A549 (cell line): ENCODE results near the gene NKTR. TPM values are rescaled to one million over a fixed set of nuclear protein-coding genes. Genes with fewer than 3 reads are reported as not detected.

ENCODE experiments used
- ATAC-seq, 2 experiments: fragments of 200-7000 bp in 1 of 2; fragments of >200 bp in 1 of 2; cut with Nextera tagmentation in 1 of 2; cut with Tn5 transposase in 1 of 2; 3 replicates each; pipeline versions ENCODE4 v1.8.0 to v1.9.1; 2018 to 2020; ENCODE audit warnings: mild to moderate bottlenecking in 1 of 2, moderate library complexity in 1 of 2
- CTCF ChIA-PET: fragments of 300-600 bp; sonication (Branson Sonifier 250); formaldehyde crosslinking; extraction: SDS; loops from one replicate; lab custom pipeline; 2021; ENCODE audit warnings: antibody characterized with exemption, inconsistent platforms; lab: Yijun Ruan, JAX
- POLR2A ChIA-PET: fragments of 350-600 bp; formaldehyde crosslinking; extraction: SDS; loops from one replicate; lab custom pipeline; 2021; ENCODE audit warnings: antibody characterized with exemption, inconsistent platforms; lab: Yijun Ruan, JAX
- DNase-seq, 2 experiments: peaks; one replicate each; pipeline versions ENCODE4 v3.0.0 to v3.0.0-alpha.2; 2011 to 2016; ENCODE audit warnings: low read depth in 1 of 2, low spot score in 1 of 2
- FAIRE-seq: peaks from 2 replicates; lab custom pipeline; 2011; peaks lifted over from hg19 to GRCh38; lab: Jason Lieb, UNC
- H3K27ac ChIP-seq, 2 experiments: fragments of >200 bp; sonication (Bioruptor Twin); formaldehyde crosslinking; 3 replicates each; pipeline ENCODE4 v1.5.1; 2016 to 2017
- H3K4me1 ChIP-seq: fragments of >200 bp; sonication (Bioruptor Twin); formaldehyde crosslinking; 3 replicates; pipeline ENCODE4 v1.6.1; 2016
- H3K4me2 ChIP-seq: fragments of >200 bp; sonication (Bioruptor Twin); formaldehyde crosslinking; 3 replicates; pipeline ENCODE4 v1.6.1; 2016
- H3K4me3 ChIP-seq: fragments of >200 bp; sonication (Bioruptor Twin); formaldehyde crosslinking; 3 replicates; pipeline ENCODE4 v1.5.1; 2016
- H3K9me3 ChIP-seq: fragments of >200 bp; sonication (Bioruptor Twin); formaldehyde crosslinking; 3 replicates; pipeline ENCODE4 v1.6.1; 2016
- CBX8 ChIP-seq: fragments of 200-600 bp; sonication (generic); IDR thresholded peaks from 2 replicates; pipeline ENCODE4 v1.6.1; 2016
- CHD4 ChIP-seq: fragments of 200-600 bp; sonication (generic); IDR thresholded peaks from 2 replicates; pipeline ENCODE4 v1.6.1; 2016; ENCODE audit warnings: antibody characterized with exemption, mild to moderate bottlenecking, borderline replicate concordance
- E2F6 ChIP-seq: IDR thresholded peaks from 2 replicates; pipeline ENCODE4 v1.6.1; 2012; ENCODE audit warnings: low read depth, borderline replicate concordance
- EHMT2 ChIP-seq: fragments of 200-600 bp; sonication (generic); IDR thresholded peaks from 2 replicates; pipeline ENCODE4 v1.6.1; 2016; ENCODE audit warnings: antibody characterized with exemption, low read depth, mild to moderate bottlenecking, moderate library complexity
- ELK1 ChIP-seq: fragments of 150-350 bp; IDR thresholded peaks from 2 replicates; pipeline ENCODE4 v1.6.1; 2014; ENCODE audit warnings: low read depth, mild to moderate bottlenecking, low read length
- FOSB ChIP-seq: fragments of 250-450 bp; sonication (Bioruptor Pico); IDR thresholded peaks from 2 replicates; pipeline ENCODE4 v1.5.0; 2020; ENCODE audit warnings: mild to moderate bottlenecking, moderate library complexity
- FOSL2 ChIP-seq, 2 experiments: fragments of 450-650 bp in 1 of 2; fragments of >200 bp in 1 of 2; sonication (Bioruptor Twin) in 1 of 2; formaldehyde crosslinking; IDR thresholded peaks; 2 replicates each; pipeline versions ENCODE4 v1.5.0 to v1.6.1; 2016 to 2020; ENCODE audit warnings: mild to moderate bottlenecking in 1 of 2, moderate library complexity in 1 of 2
- FOXS1 ChIP-seq: fragments of 250-450 bp; sonication (Bioruptor Pico); IDR thresholded peaks from 2 replicates; pipeline ENCODE4 v1.5.0; 2020; ENCODE audit warnings: mild to moderate bottlenecking, moderate library complexity
- HOXA7 ChIP-seq: fragments of 250-450 bp; sonication (Bioruptor Pico); IDR thresholded peaks from 2 replicates; pipeline ENCODE4 v1.5.0; 2020; ENCODE audit warnings: mild to moderate bottlenecking, moderate library complexity
- JUN ChIP-seq, 2 experiments: fragments of >200 bp; sonication (Bioruptor Twin); formaldehyde crosslinking; IDR thresholded peaks; 2 replicates in 1 of 2; 3 replicates in 1 of 2; pipeline ENCODE4 v1.6.1; 2016 to 2017
- KDM5A ChIP-seq: fragments of 200-600 bp; sonication (generic); IDR thresholded peaks from 2 replicates; pipeline ENCODE4 v1.6.1; 2016; ENCODE audit warnings: antibody characterized with exemption, mild to moderate bottlenecking
- MAX ChIP-seq: IDR thresholded peaks from 2 replicates; pipeline ENCODE4 v1.6.1; 2012
- MYC ChIP-seq: IDR thresholded peaks from 2 replicates; pipeline ENCODE4 v1.6.1; 2012; ENCODE audit warnings: mild to moderate bottlenecking, inconsistent platforms, low read length, improper control_type of control experiment, borderline replicate concordance
- NFE2L2 ChIP-seq: fragments of 150-350 bp; conservative IDR thresholded peaks from 2 replicates; pipeline ENCODE4 v1.6.1; 2014; ENCODE audit warnings: low read length
- POLR2A ChIP-seq: IDR thresholded peaks from 2 replicates; pipeline ENCODE4 v1.6.1; 2012; ENCODE audit warnings: mild to moderate bottlenecking, low read length
- REST ChIP-seq: fragments of 200-600 bp; sonication (generic); IDR thresholded peaks from 2 replicates; pipeline ENCODE4 v1.6.1; 2016; ENCODE audit warnings: antibody characterized with exemption, mild to moderate bottlenecking, moderate library complexity
- RFX5 ChIP-seq: fragments of 450-650 bp; IDR thresholded peaks from 2 replicates; pipeline ENCODE4 v1.7.1; 2014; ENCODE audit warnings: antibody characterized with exemption, mild to moderate bottlenecking, moderate library complexity
- RNF2 ChIP-seq: fragments of 200-600 bp; sonication (generic); IDR thresholded peaks from 2 replicates; pipeline ENCODE4 v1.6.1; 2016; ENCODE audit warnings: low read depth, mild to moderate bottlenecking, antibody characterized with exemption, moderate library complexity, borderline replicate concordance
- SMC3 ChIP-seq: fragments of >200 bp; sonication (Bioruptor Twin); formaldehyde crosslinking; IDR thresholded peaks from 3 replicates; pipeline ENCODE4 v1.6.1; 2018; ENCODE audit warnings: inconsistent platforms
- USF2 ChIP-seq: fragments of 450-650 bp; IDR thresholded peaks from 2 replicates; pipeline ENCODE4 v1.6.1; 2014; ENCODE audit warnings: antibody characterized with exemption
- WGBS: methylation state at CpG from one replicate; pipeline ENCODE4 v1.1.6; 2017; ENCODE audit errors: missing lambda C conversion rate; 5-methylcytosine and 5-hydroxymethylcytosine counted together
- polyA plus RNA-seq, 4 experiments: library from polyadenylated mRNA; depleted of rRNA in 3 of 4; stranded (reverse); fragments of >200 nt; fragmentation: RNase III in 1 of 4; extraction: RNeasy Plus Mini Kit Qiagen cat#74134 plus additional on column Dnase treatment in 1 of 4; gene quantifications; 2 replicates in 3 of 4; 3 replicates in 1 of 4; pipeline ENCODE4 v1.2.3, GENCODE V29; 2011 to 2017

Gene NKTR
- polyA plus RNA-seq, 2 of the 4 experiments (the other 2 are of a cell fraction): 16.2 to 49.3 TPM

- CTCF ChIA-PET: interaction anchor here (0.5 to 1.3 kb wide), 2 partner anchors 56 to 87 kb away, joined by 3 read pairs; no protein-coding TSS in a partner anchor
- TF ChIP-seq EHMT2 (no peak), CHD4 (no peak), RFX5 (no peak), USF2 (no peak)
- POLR2A ChIA-PET: no interaction called here
- DNase-seq: no peak
- no peak for ATAC-seq
- Histone ChIP-seq H3K4me3 (no peak overlapping the region), H3K9me3 (no peaks in the 10 kb centered on the region), H3K4me1 (peaks cover 25% of the 10 kb centered on the region), H3K27ac (no peak overlapping the region), H3K4me2 (no peak overlapping the region)
- WGBS: 67% methylated on average over 1 of the region's 9 CpGs
- FAIRE-seq: no peak
These were observed 56.5 kb downstream of the NKTR start for GRCh38 chr3:42656680-42657610.

- Histone ChIP-seq H3K27ac (no peak overlapping the region), H3K4me3 (no peak overlapping the region), H3K9me3 (no peaks in the 10 kb centered on the region), H3K4me1 (peaks cover 18% of the 10 kb centered on the region; the same call in 2 of the 3 replicates), H3K4me2 (no peak overlapping the region)
- FAIRE-seq (no peak), DNase-seq (no peak), ATAC-seq (no peak)
- CTCF ChIA-PET: interaction anchor here (0.5 to 1.3 kb wide), 2 partner anchors 55 to 86 kb away, joined by 3 read pairs; no protein-coding TSS in a partner anchor
- no peak for TF ChIP-seq FOSB (CRISPR knock-in tag)
- POLR2A ChIA-PET: no interaction called here
- 90% methylated on average over 4 of the region's 4 CpGs for WGBS
These were observed 57.2 kb downstream of the NKTR start for GRCh38 chr3:42657675-42658074.

GRCh38 chr3:42658091-42658770 lies 57.7 kb downstream of the NKTR start:
- TF ChIP-seq E2F6: no peak
- no peak for TF ChIP-seq FOSL2 (IDR thresholded peaks at IDR 0.05)
- no peak for TF ChIP-seq FOSL2 (CRISPR knock-in tag; IDR thresholded peaks at IDR 0.05)

GRCh38 chr3:42658771-42659390 lies 58.4 kb downstream of the NKTR start:
- POLR2A ChIA-PET: no interaction called here
- FAIRE-seq: no peak
- H3K4me2 ChIP-seq: no peak overlapping the region
- WGBS: 88% methylated on average over 12 of the region's 22 CpGs
- H3K4me3 ChIP-seq: no peak overlapping the region
- CTCF ChIA-PET: interaction anchor here (1.1 kb wide), 1 partner anchor 75 kb away, joined by 4 read pairs; no protein-coding TSS in a partner anchor
- ATAC-seq: no peak
- H3K27ac ChIP-seq: no peak overlapping the region
- peaks cover 10% of the 10 kb centered on the region; the same call in 2 of the 3 replicates for H3K4me1 ChIP-seq
- H3K9me3 ChIP-seq: no peaks in the 10 kb centered on the region
- DNase-seq: no peak
- TF ChIP-seq CBX8: no peak
- TF ChIP-seq ELK1: no peak
- no peak for TF ChIP-seq MAX
- TF ChIP-seq POLR2A: no peak
- TF ChIP-seq FOXS1: no peak
- no peak for TF ChIP-seq JUN (IDR thresholded peaks at IDR 0.05)
- no peak for TF ChIP-seq REST
- TF ChIP-seq SMC3: no peak
- no peak for TF ChIP-seq RNF2
- no peak for TF ChIP-seq HOXA7 (CRISPR knock-in tag)
- TF ChIP-seq NFE2L2: no peak
- TF ChIP-seq KDM5A: no peak
- TF ChIP-seq MYC: no peak

More at GRCh38 chr3:42658091-42658770, 57.7 kb downstream of the NKTR start:
- ATAC-seq: no peak
- no peaks in the 10 kb centered on the region for H3K9me3 ChIP-seq
- H3K4me3 ChIP-seq: no peak overlapping the region
- H3K4me2 ChIP-seq: no peak overlapping the region
- H3K4me1 ChIP-seq: peaks cover 12% of the 10 kb centered on the region; the same call in 2 of the 3 replicates
- CTCF ChIA-PET: no interaction called here
- H3K27ac ChIP-seq: no peak overlapping the region
- 93% methylated on average over 17 of the region's 34 CpGs for WGBS
- POLR2A ChIA-PET: no interaction called here
- no peak for DNase-seq
- no peak for FAIRE-seq
